Urinary bladder (tissue), 4 donors: ENCODE results near the gene DISC1. TPM values are rescaled to one million over a fixed set of nuclear protein-coding genes. Genes with fewer than 3 reads are reported as not detected.
A peak's percentile ranks its signal among the peaks of the same experiment; 100 is the strongest.

Experiments
- DNase-seq: peaks from one replicate; pipeline ENCODE4 v3.0.0-alpha.2; 2015; ENCODE audit errors: extremely low spot score
- H3K27ac ChIP-seq: one replicate; pipeline ENCODE4 v1.5.1; 2013; ENCODE audit warnings: low read depth, mild to moderate bottlenecking, moderate library complexity
- H3K36me3 ChIP-seq: one replicate; pipeline ENCODE4 v1.6.1; 2013; ENCODE audit warnings: mild to moderate bottlenecking, moderate library complexity; ENCODE audit not compliant: insufficient read depth
- H3K4me1 ChIP-seq: one replicate; pipeline ENCODE4 v1.6.1; 2013; ENCODE audit warnings: mild to moderate bottlenecking, moderate library complexity; ENCODE audit not compliant: insufficient read depth
- H3K4me3 ChIP-seq: one replicate; pipeline ENCODE4 v1.5.1; 2013; ENCODE audit warnings: low read depth, low read length
- WGBS: extraction: QIAGEN DNeasy Blood & Tissue Kit; methylation state at CpG from one replicate; pipeline ENCODE4 v1.1.7; 2013; 5-methylcytosine and 5-hydroxymethylcytosine counted together
- polyA plus RNA-seq: library from polyadenylated mRNA; stranded (reverse); fragments of 200-250 nt; gene quantifications from one replicate; pipeline ENCODE4 v1.2.3, GENCODE V29; 2013
- small RNA-seq: library from RNA; depleted of rRNA; stranded (forward); fragments of <200 nt; gene quantifications from one replicate; pipeline ENCODE3, GENCODE V24; 2014
- total RNA-seq: library from RNA; depleted of rRNA; stranded (reverse); fragments of >200 nt; gene quantifications from one replicate; pipeline ENCODE4 v1.2.3, GENCODE V29; 2014
- donor health status: healthy with polysubstance abuse.
- donor health status: healthy.

The DISC1 gene
- total and polyA plus RNA-seq, 2 donors: 1.6 to 32.0 TPM

- Histone ChIP-seq H3K27ac (no peak overlapping the region), H3K36me3 (no peaks in the 10 kb centered on the region), H3K4me1 (no peaks in the 10 kb centered on the region), H3K4me3 (no peak overlapping the region)
- 75% methylated on average over 10 of the region's 10 CpGs for WGBS
- no peak for DNase-seq
Measured at GRCh38 chr1:232057217-232057895, 430.8 kb downstream of the DISC1 start.

DNA sequence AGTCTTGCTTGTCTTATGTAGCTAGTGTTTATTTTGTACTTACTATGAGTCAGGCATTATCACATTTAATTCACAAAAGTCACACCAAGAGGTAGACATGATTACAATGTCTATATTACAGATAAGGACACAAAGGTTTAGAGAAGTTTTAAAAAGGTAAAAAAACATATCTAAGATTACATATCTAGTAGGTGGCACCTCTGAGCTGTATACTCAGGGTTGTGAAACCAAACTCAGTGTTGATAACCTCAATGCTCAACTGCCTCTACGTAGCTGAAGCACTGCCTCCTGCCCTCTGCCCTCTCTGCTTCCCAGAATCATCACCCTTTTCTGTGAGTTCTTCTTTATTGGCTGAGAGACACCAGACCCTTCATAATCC lies 431.3 kb downstream of the DISC1 start:
- H3K4me3 ChIP-seq: no peak overlapping the region
- H3K4me1 ChIP-seq: no peaks in the 10 kb centered on the region
- no peaks in the 10 kb centered on the region for H3K36me3 ChIP-seq
- no peak for DNase-seq
- 92% methylated on average over 1 of the region's 1 CpG for WGBS
- no peak overlapping the region for H3K27ac ChIP-seq

DNA sequence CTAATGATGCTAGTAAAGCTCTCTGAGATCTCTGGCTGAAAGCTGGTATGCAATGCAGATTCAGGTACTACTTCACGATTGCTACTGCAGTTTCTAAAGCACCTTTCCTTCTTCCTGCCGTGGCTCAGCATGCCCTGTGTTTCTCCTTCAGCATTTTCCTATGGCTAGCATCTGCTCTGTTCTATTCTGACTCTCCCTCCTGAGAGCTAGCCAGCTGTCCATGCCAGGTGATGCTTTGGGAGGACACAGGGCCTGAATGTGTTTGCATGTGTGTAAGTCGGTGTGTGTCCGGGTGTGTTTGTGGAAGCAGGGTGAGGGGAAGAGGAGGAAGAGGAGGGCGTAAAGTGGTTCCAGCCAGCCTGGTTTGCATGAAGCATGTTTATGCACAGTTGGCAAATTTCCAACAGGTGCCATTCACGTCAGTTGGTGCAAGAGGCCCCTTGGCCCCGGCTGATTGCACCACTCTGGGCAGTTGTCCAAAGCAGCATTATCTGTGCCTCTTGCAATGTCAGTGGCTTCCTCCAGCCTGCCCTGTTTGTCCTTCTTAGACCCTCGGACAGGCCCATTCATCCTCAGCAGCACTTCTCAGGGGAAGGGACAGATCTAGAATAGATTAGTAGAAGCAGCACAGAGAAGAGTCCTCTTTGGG lies 433.3 kb downstream of the DISC1 start:
- Histone ChIP-seq H3K4me1 (no peaks in the 10 kb centered on the region), H3K27ac (no peak overlapping the region), H3K4me3 (no peak overlapping the region), H3K36me3 (no peaks in the 10 kb centered on the region)
- 74% methylated on average over 8 of the region's 8 CpGs for WGBS
- DNase-seq: no peak

GRCh38 chr1:232062967-232063366 lies 436.4 kb downstream of the DISC1 start:
- 85% methylated on average over 3 of the region's 3 CpGs for WGBS
- Histone ChIP-seq H3K27ac (no peak overlapping the region), H3K4me3 (no peak overlapping the region), H3K4me1 (no peaks in the 10 kb centered on the region), H3K36me3 (no peaks in the 10 kb centered on the region)
- DNase-seq: no peak

DNA sequence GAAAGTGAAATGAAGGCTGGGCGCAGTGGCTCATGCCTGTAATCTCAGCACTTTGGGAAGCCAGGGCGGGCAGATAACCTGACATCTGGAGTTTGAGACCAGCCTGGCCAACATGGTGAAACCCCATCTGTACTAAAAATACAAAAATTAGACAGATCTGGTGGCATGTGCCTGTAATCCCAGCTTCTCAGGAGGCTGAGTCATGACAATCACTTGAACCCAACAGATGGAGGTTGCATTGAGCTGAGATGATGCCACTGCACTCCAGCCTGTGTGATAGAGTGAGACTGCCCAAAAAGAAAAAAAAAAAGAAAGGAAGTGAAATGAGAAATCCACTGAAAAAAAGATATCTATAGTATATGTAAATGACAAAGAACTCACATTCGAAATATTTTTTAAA lies 439.9 kb downstream of the DISC1 start:
- H3K4me3 ChIP-seq: no peak overlapping the region
- H3K27ac ChIP-seq: no peak overlapping the region
- WGBS: 97% methylated on average over 3 of the region's 3 CpGs
- H3K4me1 ChIP-seq: no peaks in the 10 kb centered on the region
- no peaks in the 10 kb centered on the region for H3K36me3 ChIP-seq
- DNase-seq: no peak

- no peak overlapping the region for H3K27ac ChIP-seq
- 68% methylated on average over 1 of the region's 1 CpG for WGBS
- no peaks in the 10 kb centered on the region for H3K36me3 ChIP-seq
- DNase-seq: no peak
- H3K4me1 ChIP-seq: no peaks in the 10 kb centered on the region
- no peak overlapping the region for H3K4me3 ChIP-seq
Measured at GRCh38 chr1:232074265-232074664, 447.7 kb downstream of the DISC1 start.

DNA sequence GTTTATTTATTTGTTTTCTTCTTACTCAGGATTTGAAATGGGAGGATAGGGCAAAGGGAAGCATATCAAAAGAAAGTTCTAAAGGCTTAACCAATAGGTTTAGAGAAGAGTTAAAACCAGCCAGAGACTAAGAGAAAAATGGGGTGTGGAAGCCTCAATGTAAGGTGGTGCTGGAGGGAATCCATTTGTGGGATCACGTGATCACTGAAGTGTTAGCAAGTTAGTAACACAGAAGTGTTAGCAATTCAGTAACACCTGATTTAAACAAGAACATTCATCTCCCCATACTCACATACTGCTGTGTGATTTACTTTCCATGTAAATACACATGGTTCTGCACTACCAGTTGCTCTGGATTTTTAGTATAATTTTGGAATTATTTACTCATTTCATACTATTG lies 451.2 kb downstream of the DISC1 start:
- no peaks in the 10 kb centered on the region for H3K4me1 ChIP-seq
- no peak overlapping the region for H3K27ac ChIP-seq
- WGBS: 94% methylated on average over 1 of the region's 1 CpG
- H3K36me3 ChIP-seq: no peaks in the 10 kb centered on the region
- no peak overlapping the region for H3K4me3 ChIP-seq
- DNase-seq: no peak

DNA sequence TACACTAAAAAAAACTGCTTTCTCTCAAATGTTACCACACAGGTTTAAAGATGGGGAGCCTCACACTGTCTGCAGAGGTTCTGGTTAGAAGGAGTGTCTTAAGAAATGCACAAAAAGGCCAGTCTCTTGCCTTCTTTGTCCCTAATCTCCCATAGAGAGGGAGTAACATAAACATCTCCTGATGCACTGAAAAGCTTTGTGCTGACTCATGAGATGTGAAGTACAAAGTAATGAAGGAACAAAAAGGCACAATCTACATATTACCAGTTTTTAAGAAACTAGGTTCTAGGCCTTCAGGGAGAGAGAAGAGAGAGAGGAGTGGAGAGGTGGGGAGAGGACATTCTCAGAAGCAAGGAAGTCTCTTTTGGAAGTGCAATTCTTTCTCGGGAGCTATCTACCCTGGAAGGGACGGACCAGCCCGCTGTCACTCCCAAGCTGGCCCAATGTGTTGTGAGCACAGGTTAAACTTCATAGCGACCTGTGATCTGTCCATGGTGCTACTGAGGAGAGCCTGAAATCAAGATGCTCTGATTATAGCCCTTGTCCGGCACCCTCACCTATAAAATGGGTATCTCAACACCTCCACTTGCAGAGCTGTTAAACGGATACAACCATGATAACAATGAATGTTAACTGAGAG lies 458.1 kb downstream of the DISC1 start:
- WGBS: 56% methylated on average over 6 of the region's 6 CpGs

GRCh38 chr1:232090816-232091215 lies 464.2 kb downstream of the DISC1 start:
- 28% methylated on average over 3 of the region's 3 CpGs for WGBS
- Histone ChIP-seq H3K4me3 (no peak overlapping the region), H3K36me3 (no peaks in the 10 kb centered on the region), H3K27ac (no peak overlapping the region), H3K4me1 (no peaks in the 10 kb centered on the region)
- no peak for DNase-seq

More for the DNA sequence above, 458.1 kb downstream of the DISC1 start:
- DNase-seq: no peak
- no peaks in the 10 kb centered on the region for H3K36me3 ChIP-seq
- no peak overlapping the region for H3K4me3 ChIP-seq
- H3K4me1 ChIP-seq: no peaks in the 10 kb centered on the region
- H3K27ac ChIP-seq: no peak overlapping the region

Small RNA genes within 50 kb of the gene (small RNA-seq; reads per million reads assigned to genes)
- gene RF02102 (not detected), gene RNU5A-5P (0.33 reads per million, percentile 16 among the genes with 10 or more reads in this experiment)

Other genes starting within 250 kb of the DISC1 start
- 73.3 TPM for gene EGLN1, start 204.5 kb upstream of the DISC1 start, total RNA-seq
- 26.3 TPM for gene EGLN1, start 204.5 kb upstream of the DISC1 start, polyA plus RNA-seq
- 64.0 TPM for gene TSNAX, start 98.1 kb upstream of the DISC1 start, total RNA-seq
- 35.4 TPM for gene TSNAX, start 98.1 kb upstream of the DISC1 start, polyA plus RNA-seq